Inflammatory macrophage treated with lipopolysaccharide for 1 hour (primary cell): ENCODE results near the gene TEX19.
A peak's percentile ranks its signal among the peaks of the same experiment; 100 is the strongest.
"Not testable (repeated sequence)": the region's sequence is repeated elsewhere in the genome, so short reads cannot be mapped to it uniquely, and the experiment has no call there.

Experiments used
- DNase-seq, 2 donors: peaks; one replicate each; pipeline ENCODE4 v3.0.0-alpha.2; 2020 to 2022

The TEX19 gene

GRCh38 chr17:82392941-82393340 is 33.9 kb downstream of the TEX19 start:
- DNase-seq, result no peak

- no peak for DNase-seq
Observed at GRCh38 chr17:82394278-82394677, 35.2 kb downstream of the TEX19 start.

GRCh38 chr17:82396601-82397435 is 37.8 kb downstream of the TEX19 start:
- no peak for DNase-seq

GRCh38 chr17:82397449-82398335 is 38.6 kb downstream of the TEX19 start:
- no peak for DNase-seq

- DNase-seq, result peak in 1 of 2 donors; percentile 18
Observed at GRCh38 chr17:82399041-82399441, 40.0 kb downstream of the TEX19 start.

- no peak for DNase-seq
Observed at GRCh38 chr17:82399601-82400101, 40.6 kb downstream of the TEX19 start.

GRCh38 chr17:82400206-82400605 is 41.2 kb downstream of the TEX19 start:
- DNase-seq, result peak in 1 of 2 donors; percentile 18

- DNase-seq, result peak; percentile 67 to 78
Observed at GRCh38 chr17:82400830-82401229, 41.8 kb downstream of the TEX19 start.

- DNase-seq, result no peak
Observed at GRCh38 chr17:82402865-82403264, 43.8 kb downstream of the TEX19 start.

- DNase-seq, result no peak
Observed at GRCh38 chr17:82403662-82404660, 44.9 kb downstream of the TEX19 start.

GRCh38 chr17:82405051-82405450 is 46.0 kb downstream of the TEX19 start:
- DNase-seq, result no peak

- DNase-seq, result no peak
Observed at GRCh38 chr17:82406131-82406671, 47.2 kb downstream of the TEX19 start.

GRCh38 chr17:82407255-82407654 is 48.2 kb downstream of the TEX19 start:
- DNase-seq, result peak in 1 of 2 donors; percentile 21

- DNase-seq, result no peak
Observed at GRCh38 chr17:82408288-82408937, 49.4 kb downstream of the TEX19 start.

- DNase-seq, result no peak
Observed at GRCh38 chr17:82408938-82409318, 49.9 kb downstream of the TEX19 start.

GRCh38 chr17:82410014-82410716 is 51.1 kb downstream of the TEX19 start:
- no peak for DNase-seq

GRCh38 chr17:82411396-82412053 is 52.5 kb downstream of the TEX19 start:
- no peak for DNase-seq

- DNase-seq, result not testable (repeated sequence)
Observed at GRCh38 chr17:82412081-82412480, 53.0 kb downstream of the TEX19 start.

GRCh38 chr17:82412535-82413520 is 53.8 kb downstream of the TEX19 start:
- no peak for DNase-seq
